Fibroblast of lung (primary cell): ENCODE measurements around the gene ZSWIM2. TPM values are rescaled to one million over a fixed set of nuclear protein-coding genes. Genes with fewer than 3 reads are reported as not detected.
A peak's percentile ranks its signal among the peaks of the same experiment; 100 is the strongest.
"Not testable (repeated sequence)": the region's sequence is repeated elsewhere in the genome, so short reads cannot be mapped to it uniquely, and the experiment has no call there.

Experiments
- DNase-seq, 2 donors: peaks; one replicate each; pipeline versions ENCODE4 v3.0.0 to v3.0.0-alpha.2; 2010; ENCODE audit warnings: low read depth in 2 of 2
- H2AFZ ChIP-seq: 2 replicates; pipeline ENCODE4 v1.5.1; 2012; ENCODE audit warnings: low read length, control low read depth, inconsistent platforms
- H3K27ac ChIP-seq: 2 replicates; pipeline ENCODE4 v1.5.1; 2011; ENCODE audit warnings: low read length, control low read depth; ENCODE audit not compliant: insufficient read depth
- H3K27me3 ChIP-seq: 2 replicates; pipeline ENCODE4 v1.5.1; 2011; ENCODE audit warnings: mild to moderate bottlenecking, low read length; ENCODE audit not compliant: control insufficient read depth, insufficient read depth
- H3K36me3 ChIP-seq: 2 replicates; pipeline ENCODE4 v1.5.1; 2011; ENCODE audit warnings: low read length; ENCODE audit not compliant: control insufficient read depth, insufficient read depth
- H3K4me1 ChIP-seq: 2 replicates; pipeline ENCODE4 v1.5.1; 2011; ENCODE audit warnings: low read length; ENCODE audit not compliant: control insufficient read depth, insufficient read depth; ENCODE audit errors: extremely low read depth
- H3K4me2 ChIP-seq: 2 replicates; pipeline ENCODE4 v1.5.1; 2011; ENCODE audit warnings: low read length, control low read depth; ENCODE audit not compliant: insufficient read depth; ENCODE audit errors: extremely low read depth
- H3K4me3 ChIP-seq, 4 experiments: fragments of 200-600 bp in 1 of 4; sonication (generic) in 1 of 4; replicated peaks in 1 of 4; 2 replicates each; pipeline ENCODE4 v1.5.1; 2011 to 2016; ENCODE audit warnings: low read length in 4 of 4, low read depth in 3 of 4, mild to moderate bottlenecking in 3 of 4, control low read depth in 2 of 4, inconsistent platforms in 1 of 4, mixed read lengths in 1 of 4; ENCODE audit not compliant: insufficient read depth in 1 of 4; ENCODE audit errors: control extremely low read depth in 1 of 4
- H3K79me2 ChIP-seq: 2 replicates; pipeline ENCODE4 v1.5.1; 2012; ENCODE audit warnings: mild to moderate bottlenecking, low read length, inconsistent platforms; ENCODE audit not compliant: control insufficient read depth, insufficient read depth
- H3K9ac ChIP-seq: 2 replicates; pipeline ENCODE4 v1.5.1; 2011; ENCODE audit warnings: mild to moderate bottlenecking, low read length, control low read depth; ENCODE audit not compliant: insufficient read depth
- H3K9me3 ChIP-seq: 2 replicates; pipeline ENCODE4 v1.5.1; 2012; ENCODE audit warnings: low read depth, low read length; ENCODE audit not compliant: control insufficient read depth, insufficient read depth
- H4K20me1 ChIP-seq: 2 replicates; pipeline ENCODE4 v1.5.1; 2011; ENCODE audit warnings: low read length; ENCODE audit not compliant: control insufficient read depth, insufficient read depth; ENCODE audit errors: extremely low read depth
- EZH2 ChIP-seq: IDR thresholded peaks from 2 replicates; pipeline ENCODE4 v1.5.1; 2012; ENCODE audit warnings: low read length, control low read depth, mild to moderate bottlenecking; ENCODE audit errors: missing control alignments
- polyA plus RNA-seq, 2 donors: library from polyadenylated mRNA; depleted of rRNA in 1 of 2; stranded (reverse) in 1 of 2; unstranded in 1 of 2; fragments of >200 nt; gene quantifications; 2 replicates each; pipeline ENCODE4 v1.2.1, GENCODE V29; 2011 to 2012; ENCODE audit warnings: missing spikeins in 1 of 2
- total RNA-seq: library from RNA; depleted of rRNA; stranded (reverse); fragments of >200 nt; gene quantifications from 2 replicates; pipeline ENCODE4 v1.2.1, GENCODE V29; 2014
- TF ChIP-seq, protein P1 (sequence below), 2 donors: IDR thresholded peaks in 1 of 2; conservative IDR thresholded peaks in 1 of 2; 1 replicate in 1 of 2; 2 replicates in 1 of 2; pipeline ENCODE4 v1.5.1; 2011 to 2012; ENCODE audit warnings: low read length in 2 of 2, control low read depth in 1 of 2, inconsistent platforms in 1 of 2, low read depth in 1 of 2, mild to moderate bottlenecking in 1 of 2

Gene ZSWIM2
- total and polyA plus RNA-seq, 2 donors (not counting 1 experiment from before 2014, with no cell fraction given): under 0.01 to 0.15 TPM

DNA sequence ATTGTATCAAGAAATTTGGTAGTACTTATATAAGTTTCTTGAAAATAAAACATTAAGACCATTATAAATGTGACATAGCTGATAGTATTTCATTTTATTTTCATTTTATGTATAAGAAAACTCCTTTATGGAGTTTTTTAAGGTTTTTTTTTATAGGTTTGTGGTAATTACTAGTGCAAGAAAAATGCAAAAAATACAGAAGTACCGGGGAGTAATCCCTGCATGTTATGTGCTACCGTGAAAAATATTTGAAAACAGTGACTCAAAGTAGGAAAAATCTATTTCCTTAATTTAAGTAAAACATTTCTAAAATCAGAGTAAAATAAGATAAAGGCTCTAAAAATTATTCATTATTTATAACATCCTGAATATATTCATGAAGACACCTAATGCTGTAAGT lies 21.6 kb downstream of the ZSWIM2 start:
- TF ChIP-seq, protein P1, sequence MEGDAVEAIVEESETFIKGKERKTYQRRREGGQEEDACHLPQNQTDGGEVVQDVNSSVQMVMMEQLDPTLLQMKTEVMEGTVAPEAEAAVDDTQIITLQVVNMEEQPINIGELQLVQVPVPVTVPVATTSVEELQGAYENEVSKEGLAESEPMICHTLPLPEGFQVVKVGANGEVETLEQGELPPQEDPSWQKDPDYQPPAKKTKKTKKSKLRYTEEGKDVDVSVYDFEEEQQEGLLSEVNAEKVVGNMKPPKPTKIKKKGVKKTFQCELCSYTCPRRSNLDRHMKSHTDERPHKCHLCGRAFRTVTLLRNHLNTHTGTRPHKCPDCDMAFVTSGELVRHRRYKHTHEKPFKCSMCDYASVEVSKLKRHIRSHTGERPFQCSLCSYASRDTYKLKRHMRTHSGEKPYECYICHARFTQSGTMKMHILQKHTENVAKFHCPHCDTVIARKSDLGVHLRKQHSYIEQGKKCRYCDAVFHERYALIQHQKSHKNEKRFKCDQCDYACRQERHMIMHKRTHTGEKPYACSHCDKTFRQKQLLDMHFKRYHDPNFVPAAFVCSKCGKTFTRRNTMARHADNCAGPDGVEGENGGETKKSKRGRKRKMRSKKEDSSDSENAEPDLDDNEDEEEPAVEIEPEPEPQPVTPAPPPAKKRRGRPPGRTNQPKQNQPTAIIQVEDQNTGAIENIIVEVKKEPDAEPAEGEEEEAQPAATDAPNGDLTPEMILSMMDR (conservative IDR thresholded peaks at IDR 0.05 in 1 of 2, IDR thresholded peaks at IDR 0.05 in 1 of 2; ENCODE audit: low read depth in 1 of 2, low read length in 2 of 2): no peak
- TF ChIP-seq EZH2: no peak
- DNase-seq: peak in 1 of 2 donors; percentile 70
- Histone ChIP-seq H3K4me1 (no peaks in the 10 kb centered on the region), H3K27me3 (no peaks in the 10 kb centered on the region), H3K9me3 (no peaks in the 10 kb centered on the region), H3K4me3 (no peak overlapping the region), H3K4me2 (no peak overlapping the region), H4K20me1 (no peaks in the 10 kb centered on the region), H2AFZ (no peak overlapping the region), H3K27ac (no peak overlapping the region), H3K9ac (no peak overlapping the region), H3K36me3 (no peaks in the 10 kb centered on the region), H3K79me2 (no peaks in the 10 kb centered on the region)

DNA sequence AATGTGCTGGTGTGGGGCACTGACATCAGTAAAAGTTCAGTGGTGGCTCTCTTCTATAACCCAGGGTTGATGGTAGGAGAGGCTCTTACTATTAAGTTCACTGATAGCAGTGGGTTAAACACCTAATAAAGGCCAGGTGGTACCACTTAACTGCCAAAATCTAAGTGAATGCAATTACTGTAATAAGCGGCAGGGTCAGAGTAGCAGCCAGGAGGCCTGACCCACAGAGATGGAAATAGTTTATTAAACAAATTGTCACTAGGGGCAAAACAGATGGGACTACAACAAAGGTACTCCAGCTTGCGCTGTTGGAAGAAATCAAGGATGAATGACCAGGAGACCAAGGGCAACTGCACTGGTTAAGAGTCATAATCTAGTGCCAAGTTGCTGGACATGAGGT lies 26.6 kb downstream of the ZSWIM2 start:
- no peak for DNase-seq
- no peak overlapping the region for H3K27ac ChIP-seq
- H3K4me2 ChIP-seq: no peak overlapping the region
- no peaks in the 10 kb centered on the region for H3K27me3 ChIP-seq
- no peak overlapping the region for H3K9ac ChIP-seq
- H3K79me2 ChIP-seq: no peaks in the 10 kb centered on the region
- TF ChIP-seq, protein P1 (conservative IDR thresholded peaks at IDR 0.05 in 1 of 2, IDR thresholded peaks at IDR 0.05 in 1 of 2; ENCODE audit: low read depth in 1 of 2, low read length in 2 of 2): no peak
- TF ChIP-seq EZH2: no peak
- H3K9me3 ChIP-seq: no peaks in the 10 kb centered on the region
- no peak overlapping the region for H2AFZ ChIP-seq
- no peaks in the 10 kb centered on the region for H3K4me1 ChIP-seq
- H3K36me3 ChIP-seq: no peaks in the 10 kb centered on the region
- H3K4me3 ChIP-seq: no peak overlapping the region
- H4K20me1 ChIP-seq: no peaks in the 10 kb centered on the region

DNA sequence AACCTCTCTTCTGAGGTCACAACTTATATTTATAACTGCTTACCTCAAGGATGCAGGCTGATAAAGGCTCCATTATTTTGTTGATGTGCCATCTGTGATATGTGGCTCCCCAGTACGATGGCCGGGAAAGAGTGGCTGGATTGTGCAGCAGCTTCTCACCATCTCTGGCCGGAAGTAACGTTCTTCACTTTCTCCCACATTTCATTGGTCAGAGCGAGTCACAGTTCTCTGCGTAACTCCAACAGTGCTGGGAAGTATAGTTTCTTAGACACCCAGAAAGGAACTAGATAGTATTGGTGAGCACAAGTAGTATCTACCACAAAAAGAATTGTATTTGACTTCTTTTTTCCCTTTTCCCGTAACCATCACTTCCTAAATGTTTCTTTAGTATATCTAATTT lies 28.7 kb downstream of the ZSWIM2 start:
- H3K9ac ChIP-seq: no peak overlapping the region
- no peaks in the 10 kb centered on the region for H3K9me3 ChIP-seq
- TF ChIP-seq, protein P1 (conservative IDR thresholded peaks at IDR 0.05 in 1 of 2, IDR thresholded peaks at IDR 0.05 in 1 of 2; ENCODE audit: low read depth in 1 of 2, low read length in 2 of 2): no peak
- no peak for TF ChIP-seq EZH2
- no peak for DNase-seq
- H3K27me3 ChIP-seq: no peaks in the 10 kb centered on the region
- no peaks in the 10 kb centered on the region for H3K4me1 ChIP-seq
- no peak overlapping the region for H3K4me3 ChIP-seq
- no peaks in the 10 kb centered on the region for H3K79me2 ChIP-seq
- peak overlapping the region; percentile 5 for H3K4me2 ChIP-seq
- no peaks in the 10 kb centered on the region for H4K20me1 ChIP-seq
- no peaks in the 10 kb centered on the region for H3K36me3 ChIP-seq
- H2AFZ ChIP-seq: no peak overlapping the region
- H3K27ac ChIP-seq: no peak overlapping the region

DNA sequence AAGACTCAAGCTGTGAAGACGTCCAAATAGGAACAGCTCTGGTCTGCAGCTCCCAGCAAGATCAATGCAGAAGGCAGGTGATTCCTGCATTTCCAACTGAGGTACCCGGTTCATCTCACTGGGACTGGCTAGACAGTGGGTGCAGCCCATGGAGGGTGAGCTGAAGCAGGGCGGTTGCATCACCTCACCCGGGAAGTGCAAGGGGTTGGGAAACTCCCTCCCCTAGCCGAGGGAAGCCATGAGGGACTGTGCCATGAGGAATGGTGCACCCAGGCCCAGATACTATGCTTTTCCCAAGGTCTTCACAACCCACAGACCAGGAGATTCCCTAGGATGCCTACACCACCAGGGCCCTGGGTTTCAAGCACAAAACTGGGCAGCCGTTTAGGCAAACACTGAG lies 37.2 kb downstream of the ZSWIM2 start:
- H3K4me1 ChIP-seq, H3K27ac ChIP-seq, DNase-seq, H4K20me1 ChIP-seq, H3K79me2 ChIP-seq, H3K9ac ChIP-seq, H3K4me3 ChIP-seq, H2AFZ ChIP-seq, H3K9me3 ChIP-seq, H3K36me3 ChIP-seq, H3K4me2 ChIP-seq, H3K27me3 ChIP-seq: not testable (repeated sequence)
